ENCODE results near the gene SBF2. TPM values are rescaled to one million over a fixed set of nuclear protein-coding genes. Genes with fewer than 3 reads are reported as not detected.
"Not testable (repeated sequence)": the region's sequence is repeated elsewhere in the genome, so short reads cannot be mapped to it uniquely, and the experiment has no call there.

SBF2 gene
- total RNA-seq, 1 experiment from 2014 or later = 23.1 TPM

DNA sequence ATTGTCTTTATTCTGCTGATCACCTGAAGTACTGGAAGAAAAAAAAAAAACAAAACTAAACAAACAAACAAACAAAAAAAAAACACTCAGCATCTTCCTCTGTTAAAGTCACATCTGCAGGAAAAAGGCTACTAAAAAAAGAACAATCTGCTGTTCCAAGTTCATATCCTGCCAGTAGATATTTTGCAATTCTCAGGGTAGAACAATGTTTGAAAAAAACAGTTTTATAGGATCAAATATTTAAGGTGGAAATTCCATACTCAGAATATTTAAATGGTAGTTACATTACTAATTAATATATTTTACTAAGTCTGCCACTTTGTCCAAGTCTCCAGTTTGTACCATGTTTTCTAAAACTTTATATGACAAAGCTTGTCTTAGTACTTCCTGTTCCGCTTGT, 175.2 kb downstream of the SBF2 start:
- DNase-seq (ENCODE audit: low read depth) = no peak

DNA sequence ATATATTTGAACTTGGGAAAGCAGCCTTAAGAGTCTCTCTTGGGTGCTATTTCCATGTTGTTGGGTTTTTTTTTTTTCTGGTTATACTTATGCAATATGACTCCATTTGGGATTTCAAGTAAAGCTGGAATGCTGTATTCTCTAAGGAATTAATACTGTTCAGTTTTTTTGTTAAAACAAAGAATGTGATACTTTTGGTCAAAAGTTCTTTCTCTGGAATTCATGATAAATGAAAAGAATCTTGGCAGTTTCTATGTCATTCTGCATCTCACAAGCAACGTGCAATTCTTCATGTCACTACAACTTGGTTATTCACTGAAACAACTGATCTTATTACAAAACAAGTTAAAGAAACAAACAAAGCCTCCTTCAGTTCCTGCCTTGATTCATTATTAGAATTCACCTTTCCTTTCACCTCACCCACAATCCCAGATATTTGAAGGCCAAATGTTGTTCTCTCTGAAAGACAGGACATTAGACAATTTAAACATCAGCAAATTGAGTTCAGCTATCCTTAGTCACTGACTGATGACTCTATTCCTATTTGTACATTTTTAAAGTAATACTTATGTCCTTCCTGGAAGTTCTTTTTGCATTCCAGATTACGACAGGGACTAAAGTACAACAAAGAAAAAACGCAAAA, 176.2 kb downstream of the SBF2 start:
- DNase-seq (ENCODE audit: low read depth) = no peak

GRCh38 chr11:10116588-10116987, 177.4 kb downstream of the SBF2 start:
- no peak for DNase-seq (ENCODE audit: low read depth)

- no peak for DNase-seq (ENCODE audit: low read depth)
These were observed 179.2 kb downstream of the SBF2 start for GRCh38 chr11:10114593-10115404.

GRCh38 chr11:10113852-10114251, 180.2 kb downstream of the SBF2 start:
- DNase-seq (ENCODE audit: low read depth) = no peak

GRCh38 chr11:10109806-10110205, 184.2 kb downstream of the SBF2 start:
- DNase-seq (ENCODE audit: low read depth) = no peak

DNA sequence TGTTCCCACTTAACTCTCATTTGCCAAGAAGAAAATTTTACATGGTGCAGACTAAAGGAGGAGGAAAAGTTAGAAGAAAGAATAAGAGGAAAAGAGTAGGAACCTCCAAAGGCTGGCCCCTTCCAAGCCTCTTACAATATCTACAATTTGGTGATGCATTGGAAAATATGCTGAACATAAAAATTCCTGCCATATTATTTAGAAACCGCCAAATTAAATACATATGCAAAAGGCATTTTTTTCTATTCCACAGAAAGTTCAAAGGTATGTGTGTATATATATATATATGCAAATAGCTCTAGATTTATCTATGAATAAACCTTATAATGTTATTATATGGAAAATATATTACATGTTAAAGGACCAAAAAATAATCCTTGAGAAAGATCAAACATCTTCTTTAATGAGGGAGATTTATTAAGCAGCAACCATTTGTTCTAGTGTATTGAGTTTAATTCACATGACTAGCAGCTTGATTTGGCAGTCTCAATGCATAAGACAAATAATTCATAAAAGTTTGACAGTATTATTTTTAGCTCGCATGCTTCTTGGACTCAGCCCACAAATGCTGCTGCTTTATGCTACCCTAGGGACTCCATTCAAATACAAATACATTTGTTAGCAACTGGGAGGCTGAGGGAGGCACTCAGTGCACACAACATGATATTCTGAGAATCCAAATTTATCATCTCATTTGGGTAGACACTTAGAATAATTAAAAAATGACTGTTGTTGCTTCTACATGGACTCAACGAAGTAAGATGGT, 184.9 kb downstream of the SBF2 start:
- DNase-seq (ENCODE audit: low read depth) = no peak

- DNase-seq (ENCODE audit: low read depth) = no peak
These were observed 186.5 kb downstream of the SBF2 start for GRCh38 chr11:10107497-10107896.

DNA sequence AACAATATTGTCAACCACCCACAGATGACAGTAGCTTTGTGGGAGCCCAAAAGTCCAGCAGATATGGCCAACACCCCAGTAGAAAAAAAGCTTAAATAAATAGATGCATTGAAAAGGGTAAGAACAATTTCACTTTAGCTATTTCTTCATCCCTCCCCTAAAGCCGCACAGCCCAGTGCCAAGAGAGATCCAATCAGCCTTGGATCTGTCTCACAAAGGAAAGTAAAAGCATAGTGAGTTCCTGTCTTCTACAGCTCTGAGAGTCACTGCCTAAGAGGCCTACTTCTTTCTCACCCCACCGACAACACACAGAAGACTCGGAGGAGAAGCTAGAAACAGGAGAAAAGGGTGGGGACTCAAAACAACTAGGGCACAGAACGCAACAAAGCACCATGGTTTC, 196.4 kb downstream of the SBF2 start:
- DNase-seq (ENCODE audit: low read depth) = no peak

- DNase-seq (ENCODE audit: low read depth) = no peak
These were observed 197.0 kb downstream of the SBF2 start for GRCh38 chr11:10096987-10097386.

- no peak for DNase-seq (ENCODE audit: low read depth)
These were observed 198.4 kb downstream of the SBF2 start for GRCh38 chr11:10095412-10096208.

GRCh38 chr11:10092426-10092825, 201.6 kb downstream of the SBF2 start:
- DNase-seq (ENCODE audit: low read depth) = no peak

GRCh38 chr11:10091314-10092045, 202.5 kb downstream of the SBF2 start:
- no peak for DNase-seq (ENCODE audit: low read depth)

DNA sequence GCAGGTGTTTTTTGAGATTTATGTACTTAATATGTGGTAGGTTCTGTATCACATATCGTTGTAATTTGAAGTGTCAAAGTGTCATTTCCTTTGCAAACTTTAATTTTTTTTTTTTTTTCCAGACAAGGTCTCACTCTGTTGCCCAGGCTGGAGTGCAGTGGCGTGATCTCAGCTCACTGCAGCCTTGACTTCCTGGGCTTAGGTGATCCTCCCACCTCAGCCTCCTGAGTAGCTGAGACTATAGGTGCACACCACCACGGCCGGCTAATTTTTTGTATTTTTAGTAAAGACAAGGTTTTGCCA, 206.1 kb downstream of the SBF2 start:
- DNase-seq (ENCODE audit: low read depth) = not testable (repeated sequence)

DNA sequence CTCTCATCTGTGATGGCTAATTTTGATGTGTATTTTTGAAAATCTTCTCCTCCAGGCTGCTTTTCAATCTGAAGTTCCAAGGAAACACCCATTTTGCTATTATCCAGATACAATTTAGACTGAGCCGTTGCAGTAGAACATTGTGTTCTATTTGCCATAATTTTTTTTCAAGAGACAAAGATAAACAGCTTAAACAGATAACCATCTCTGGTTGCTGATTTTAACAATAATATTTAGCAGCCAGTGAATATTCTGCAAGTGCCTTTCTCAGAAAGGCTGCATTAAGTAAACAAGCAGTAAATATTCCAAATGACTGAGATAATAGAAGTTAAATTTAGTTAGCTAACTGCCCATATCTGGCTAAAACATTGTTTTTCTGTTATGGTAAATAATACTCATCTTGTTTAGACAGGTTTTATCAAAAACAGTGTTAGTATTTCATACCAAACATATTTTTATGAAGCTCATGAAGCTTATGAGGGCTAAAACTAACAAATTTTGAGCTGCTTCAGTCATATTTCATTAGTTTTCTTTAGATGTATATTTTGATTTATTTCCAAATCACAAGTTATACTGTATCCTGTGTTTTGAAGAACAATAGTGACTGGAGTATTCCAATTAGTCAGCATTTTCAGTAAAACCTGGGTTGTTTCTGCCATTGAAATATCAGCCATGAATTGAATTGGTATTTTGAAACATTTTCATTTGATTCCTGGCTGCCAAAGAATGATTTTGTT, 206.7 kb downstream of the SBF2 start:
- no peak for DNase-seq (ENCODE audit: low read depth)

GRCh38 chr11:10080138-10080537, 213.9 kb downstream of the SBF2 start:
- DNase-seq (ENCODE audit: low read depth) = no peak

DNA sequence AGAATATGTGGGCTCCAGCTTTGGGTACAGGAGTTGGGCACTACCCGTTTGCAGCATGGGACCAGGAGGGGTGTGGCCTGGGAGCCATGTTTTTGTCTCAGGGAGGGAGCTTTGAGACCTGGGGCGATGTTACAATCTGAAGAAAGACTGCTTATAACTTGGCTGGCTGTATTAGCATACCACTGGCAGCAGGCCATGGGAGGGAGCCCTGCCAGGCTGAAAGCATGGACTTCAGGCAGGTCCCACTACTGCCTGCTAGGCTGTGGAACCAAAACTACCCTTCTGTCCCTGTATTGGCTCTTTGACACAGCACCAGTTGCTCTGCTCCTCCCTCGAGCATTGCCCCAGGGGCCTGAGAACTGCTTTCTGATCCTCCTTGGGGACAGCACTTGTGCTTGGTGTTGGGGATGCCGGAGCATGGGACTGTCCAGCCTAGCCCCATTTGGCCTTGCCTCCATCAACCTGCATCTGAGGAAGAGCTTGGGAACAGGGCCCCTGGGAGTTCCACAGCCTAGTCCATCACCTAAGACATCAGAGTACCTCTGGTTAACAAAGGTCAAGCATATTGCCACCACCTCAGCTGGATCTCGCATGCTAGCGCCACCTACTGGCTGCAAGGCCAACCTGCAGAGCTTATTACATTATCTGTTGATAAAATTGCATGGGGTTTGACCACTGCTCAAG, 217.4 kb downstream of the SBF2 start:
- DNase-seq (ENCODE audit: low read depth) = no peak

- DNase-seq (ENCODE audit: low read depth) = no peak
These were observed 218.9 kb downstream of the SBF2 start for GRCh38 chr11:10075141-10075540.

DNA sequence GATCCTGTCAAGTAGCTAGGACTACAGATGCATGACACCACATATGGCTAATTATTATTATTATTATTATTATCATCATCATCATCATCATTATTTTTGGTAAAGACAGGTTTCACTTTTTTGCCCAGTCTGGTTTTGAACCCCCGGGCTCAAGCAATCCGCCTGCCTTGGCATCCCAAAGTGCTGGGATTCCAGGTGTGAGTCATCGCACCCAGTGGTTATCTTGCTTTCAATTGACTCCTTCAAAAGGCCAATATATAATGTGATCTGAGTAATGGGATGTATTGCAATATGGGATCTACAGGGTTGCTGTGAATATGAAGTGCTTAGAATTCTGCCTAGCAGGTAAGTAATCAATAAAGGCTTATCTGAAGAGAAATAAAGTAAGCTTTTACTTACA, 221.2 kb downstream of the SBF2 start:
- no peak for DNase-seq (ENCODE audit: low read depth)

DNA sequence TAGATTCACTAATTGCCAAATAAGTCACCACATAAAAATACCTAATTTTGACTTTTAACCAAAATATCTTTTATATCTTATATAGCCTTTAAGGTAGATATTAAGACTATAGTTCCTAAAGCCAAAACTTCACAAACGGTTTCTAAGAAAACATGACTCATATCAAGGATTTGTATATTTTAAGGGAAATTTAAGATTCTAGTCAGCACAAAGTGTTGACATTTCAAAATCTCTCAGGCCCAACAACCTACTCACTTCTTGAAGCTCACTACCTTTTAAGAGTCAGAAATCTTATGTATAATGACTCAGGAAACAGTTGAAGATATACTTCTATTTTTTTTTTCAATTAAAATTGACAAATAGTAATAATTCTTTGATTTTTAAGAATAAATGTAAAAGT, 221.9 kb downstream of the SBF2 start:
- no peak for DNase-seq (ENCODE audit: low read depth)

All from HT1080 (cell line).